Pancreas (tissue), 10 donors: Measurements from ENCODE around the gene TP53BP1. TPM values are rescaled to one million over a fixed set of nuclear protein-coding genes. Genes with fewer than 3 reads are reported as not detected.
A peak's percentile ranks its signal among the peaks of the same experiment; 100 is the strongest.

Experiments used
- ATAC-seq, 4 donors: fragments of 200-7000 bp; cut with Tn5 transposase; one replicate each; pipeline versions ENCODE4 v1.8.0 to v1.9.1; 2020; ENCODE audit warnings: mild to moderate bottlenecking in 4 of 4, moderate library complexity in 4 of 4
- DNase-seq, 6 donors: peaks; one replicate each; pipeline ENCODE4 v3.0.0-alpha.2; 2020
- FAIRE-seq: peaks from 2 replicates; lab custom pipeline; 2012; peaks lifted over from hg19 to GRCh38; lab: Jason Lieb, UNC
- H3K27ac ChIP-seq, 4 donors: fragments of 200-600 bp; sonication (generic); 1 replicate in 3 of 4; 2 replicates in 1 of 4; pipeline versions ENCODE4 v1.5.0 to v1.8.0; 2020
- H3K27me3 ChIP-seq, 4 donors: fragments of 200-600 bp; one replicate each; pipeline ENCODE4 v1.8.0; 2021
- H3K36me3 ChIP-seq, 3 donors: fragments of 200-600 bp; sonication (generic) in 1 of 3; one replicate each; pipeline versions ENCODE4 v1.5.0 to v1.8.0; 2020 to 2021
- H3K4me1 ChIP-seq, 3 donors: fragments of 200-600 bp; one replicate each; pipeline ENCODE4 v1.8.0; 2021
- H3K4me3 ChIP-seq, 4 donors: fragments of 200-600 bp; sonication (generic) in 2 of 4; one replicate each; pipeline versions ENCODE4 v1.5.0 to v1.8.0; 2020 to 2021
- H3K9me3 ChIP-seq, 4 donors: fragments of 200-600 bp; one replicate each; pipeline ENCODE4 v1.8.0; 2021
- CTCF ChIP-seq, 4 donors: fragments of 200-600 bp; sonication (generic) in 3 of 4; IDR thresholded peaks; one replicate each; pipeline versions ENCODE4 v1.5.0 to v1.8.0; 2021; ENCODE audit warnings: antibody characterized with exemption in 4 of 4
- WGBS, 2 donors: extraction: QIAGEN DNeasy Blood & Tissue Kit; methylation state at CpG; one replicate each; pipeline ENCODE4 v1.1.7; 2013; 5-methylcytosine and 5-hydroxymethylcytosine counted together
- intact Hi-C, 3 donors: fragments of 100-400 bp; cut with DNase I; formaldehyde crosslinking; loops; one replicate each; pipeline versions ENCODE4 v1.11.1 to v1.14.2; 2022
- polyA plus RNA-seq, 2 donors: library from polyadenylated mRNA; stranded (reverse); fragments of 200-250 nt; gene quantifications; one replicate each; pipeline ENCODE4 v1.2.3, GENCODE V29; 2013
- total RNA-seq, 6 donors: library from RNA; stranded (reverse); fragmentation: NEBNext Ultra II Directional in 4 of 6; extraction: Animal tissue kit (Norgen Biotek cat#: 25700) in 4 of 6; gene quantifications; one replicate each; pipeline versions ENCODE4 v1.2.1 to v1.2.4, GENCODE V29; 2021 to 2023
- donor health status: healthy with polysubstance abuse.
- donor health status: DM: no; HTN: no; CAD: no; lungs with moderate emphysema.
- donor health status: DM: no; HTN: no; CAD: no.
- donor health status: control.
- donor health status: control.
- donor health status: Bipolar disorder and iron deficiency.
- donor health status: DM: yes; HTN: yes; CAD: no.
- donor health status: DM: no; HTN: no; CAD: no.
- donor health status: DM: no; HTN: no; CAD: no.
- donor health status: DM: yes; HTN: yes; CAD: no.

Gene TP53BP1
- total and polyA plus RNA-seq, 8 donors = 12.4 to 31.8 (median 15.2) TPM

GRCh38 chr15:43516185-43516584 lies 23.2 kb upstream of the TP53BP1 start:
- FAIRE-seq (no peak), DNase-seq (no peak), ATAC-seq (no peak)
- 26 to 54% methylated on average over 5 of the region's 5 CpGs for WGBS, 2 donors
- no peak overlapping the region for H3K27ac ChIP-seq
- H3K36me3 ChIP-seq = no peaks in the 10 kb centered on the region
- H3K27me3 ChIP-seq = peaks cover 0 to 3% (median 0%) of the 10 kb centered on the region in 4 donors
- H3K9me3 ChIP-seq = no peaks in the 10 kb centered on the region
- H3K4me1 ChIP-seq = peaks cover 0 to 2% (median 0%) of the 10 kb centered on the region in 3 donors
- H3K4me3 ChIP-seq = no peak overlapping the region
- intact Hi-C loops = no loop called here
- TF ChIP-seq CTCF (IDR thresholded peaks at IDR 0.05) = no peak

GRCh38 chr15:43515741-43516140 lies 22.8 kb upstream of the TP53BP1 start:
- no peaks in the 10 kb centered on the region for H3K9me3 ChIP-seq
- H3K4me1 ChIP-seq = peaks cover 0 to 4% (median 0%) of the 10 kb centered on the region in 3 donors
- no peak overlapping the region for H3K4me3 ChIP-seq
- FAIRE-seq (no peak), ATAC-seq (no peak), DNase-seq (no peak)
- no peak overlapping the region for H3K27ac ChIP-seq
- WGBS, 2 donors = 48 to 56% methylated on average over 2 of the region's 2 CpGs
- intact Hi-C loops = no loop called here
- H3K27me3 ChIP-seq = peaks cover 0 to 3% (median 0%) of the 10 kb centered on the region in 4 donors
- TF ChIP-seq CTCF (IDR thresholded peaks at IDR 0.05) = no peak
- no peaks in the 10 kb centered on the region for H3K36me3 ChIP-seq

- peaks cover 0 to 3% (median 0%) of the 10 kb centered on the region in 4 donors for H3K27me3 ChIP-seq
- peaks cover 0 to 6% (median 0%) of the 10 kb centered on the region in 3 donors for H3K4me1 ChIP-seq
- TF ChIP-seq CTCF (IDR thresholded peaks at IDR 0.05) = peak in 3 of 4 donors; percentile 18 to 46 (median 41)
- FAIRE-seq (no peak), DNase-seq (no peak), ATAC-seq (no peak)
- intact Hi-C loops = no loop called here
- H3K27ac ChIP-seq = no peak overlapping the region
- no peaks in the 10 kb centered on the region for H3K36me3 ChIP-seq
- 41 to 42% methylated on average over 4 of the region's 4 CpGs for WGBS, 2 donors
- no peaks in the 10 kb centered on the region for H3K9me3 ChIP-seq
- no peak overlapping the region for H3K4me3 ChIP-seq
These were observed 21.5 kb upstream of the TP53BP1 start for GRCh38 chr15:43514241-43515057.

GRCh38 chr15:43513550-43513949 lies 20.6 kb upstream of the TP53BP1 start:
- no peak for FAIRE-seq
- Histone ChIP-seq H3K27ac (no peak overlapping the region), H3K4me1 (peaks cover 0 to 6% (median 0%) of the 10 kb centered on the region in 3 donors), H3K9me3 (no peaks in the 10 kb centered on the region), H3K36me3 (no peaks in the 10 kb centered on the region), H3K4me3 (no peak overlapping the region), H3K27me3 (peaks cover 0 to 3% (median 0%) of the 10 kb centered on the region in 4 donors)
- 61 to 72% methylated on average over 1 of the region's 1 CpG for WGBS, 2 donors
- ATAC-seq = no peak
- intact Hi-C loops = no loop called here
- TF ChIP-seq CTCF (IDR thresholded peaks at IDR 0.05) = no peak
- no peak for DNase-seq
